ENCODE results near the gene SKP1.

- TF ChIP-seq USF2 (IDR thresholded peaks at IDR 0.05; ENCODE audit: borderline replicate concordance, low read depth, low read length) (no peak), POLR2A (IDR thresholded peaks at IDR 0.05; ENCODE audit: low read depth, low read length) (no peak), ESRRA (IDR thresholded peaks at IDR 0.05; ENCODE audit: low read length) (no peak), FOS (IDR thresholded peaks at IDR 0.05; ENCODE audit: borderline replicate concordance, extremely low read depth, insufficient read length) (no peak), EZH2 (IDR thresholded peaks at IDR 0.05; ENCODE audit: borderline replicate concordance, control insufficient read depth, low read depth, low read length) (no peak), HDAC6 (IDR thresholded peaks at IDR 0.05; ENCODE audit: unreplicated experiment) (no peak), CTCF (IDR thresholded peaks at IDR 0.05 in 2 of 3, conservative IDR thresholded peaks at IDR 0.05 in 1 of 3; ENCODE audit: control insufficient read depth in 2 of 3, extremely low read depth in 1 of 3, insufficient read depth in 1 of 3, low read depth in 3 of 3, low read length in 3 of 3) (no peak), ATF7 (IDR thresholded peaks at IDR 0.05; ENCODE audit: low read depth) (no peak)
These were observed 6.7 kb upstream of the SKP1 start for GRCh38 chr5:134183481-134183880.

All from GM12878 (cell line).